K562 (cell line): ENCODE data around the gene CHMP3. TPM values are rescaled to one million over a fixed set of nuclear protein-coding genes. Genes with fewer than 3 reads are reported as not detected.
A peak's percentile ranks its signal among the peaks of the same experiment; 100 is the strongest.

Source experiments
- ATAC-seq: fragments of 200-7000 bp; cut with Tn5 transposase; 3 replicates; pipeline ENCODE4 v1.9.1; 2020; ENCODE audit warnings: moderate library complexity
- BruUV-seq: library from RNA; stranded (reverse); fragments of 400-500 nt; replicated peaks from 2 replicates; lab custom pipeline; 2021; lab: Mats Ljungman, UMichigan
- CTCF ChIA-PET: fragments of 300-600 bp; formaldehyde crosslinking; extraction: SDS; loops from one replicate; lab custom pipeline; 2021; ENCODE audit warnings: low intra/inter-chr PET ratio; lab: Yijun Ruan, JAX
- POLR2A ChIA-PET: fragments of 300-600, 350-650 bp; sonication (Branson Sonifier 250); formaldehyde crosslinking; extraction: SDS; loops from one replicate; lab custom pipeline; 2021; ENCODE audit warnings: antibody characterized with exemption, inconsistent platforms; lab: Yijun Ruan, JAX
- DNase-seq, 4 experiments: peaks; one replicate each; pipeline versions ENCODE4 v3.0.0 to v3.0.0-alpha.2; 2011 to 2018; ENCODE audit warnings: low spot score in 3 of 4, mixed read lengths in 3 of 4; ENCODE audit errors: extremely low read depth in 1 of 4
- FAIRE-seq: peaks from 2 replicates; lab custom pipeline; 2011; peaks lifted over from hg19 to GRCh38; lab: Jason Lieb, UNC
- H2AFZ ChIP-seq: 2 replicates; pipeline ENCODE4 v1.6.0; 2011; ENCODE audit warnings: low read depth, low read length, control low read depth, inconsistent platforms
- H3K27ac ChIP-seq: fragments of 200-600 bp; 3 replicates; pipeline ENCODE4 v1.8.0; 2011; ENCODE audit warnings: low read depth, mild to moderate bottlenecking, control low read depth, inconsistent platforms, low read length, moderate library complexity, mixed read lengths; ENCODE audit errors: extremely low read depth
- H3K27me3 ChIP-seq, 2 experiments: fragments of 300-600 bp in 1 of 2; 2 replicates in 1 of 2; 3 replicates in 1 of 2; pipeline versions ENCODE4 v1.6.0 to v1.8.0; 2011; ENCODE audit warnings: inconsistent platforms in 2 of 2, low read length in 2 of 2, mild to moderate bottlenecking in 1 of 2, mixed read lengths in 1 of 2, moderate library complexity in 1 of 2; ENCODE audit not compliant: control insufficient read depth in 2 of 2, insufficient read depth in 2 of 2
- H3K36me3 ChIP-seq: fragments of 300-600 bp; 3 replicates; pipeline ENCODE4 v1.8.0; 2011; ENCODE audit warnings: mild to moderate bottlenecking, low read length, inconsistent platforms; ENCODE audit not compliant: control insufficient read depth, insufficient read depth
- H3K4me1 ChIP-seq, 2 experiments: fragments of 200-600 bp in 1 of 2; replicated peaks in 1 of 2; 2 replicates in 1 of 2; 3 replicates in 1 of 2; pipeline versions ENCODE4 v1.5.1 to v1.8.0; 2011; ENCODE audit warnings: inconsistent platforms in 2 of 2, low read length in 2 of 2, mild to moderate bottlenecking in 1 of 2, mixed read lengths in 1 of 2, moderate library complexity in 1 of 2; ENCODE audit not compliant: control insufficient read depth in 2 of 2, insufficient read depth in 2 of 2
- H3K4me2 ChIP-seq: 2 replicates; pipeline ENCODE4 v1.6.1; 2011; ENCODE audit warnings: low read length, control low read depth, inconsistent platforms, mixed read lengths; ENCODE audit not compliant: insufficient read depth
- H3K4me3 ChIP-seq: fragments of 200-600 bp; sonication (generic), shearing (Covaris generic); 2 replicates; pipeline ENCODE4 v1.5.1; 2016; ENCODE audit warnings: control low read depth, inconsistent platforms
- H3K79me2 ChIP-seq: fragments of 200-600 bp; 3 replicates; pipeline ENCODE4 v1.8.0; 2011; ENCODE audit warnings: low read length, inconsistent platforms; ENCODE audit not compliant: control insufficient read depth, insufficient read depth
- H3K9ac ChIP-seq, 2 experiments: 2 replicates each; pipeline versions ENCODE4 v1.6.0 to v1.6.1; 2011; ENCODE audit warnings: low read depth in 2 of 2, low read length in 2 of 2, control low read depth in 1 of 2, inconsistent platforms in 1 of 2, mild to moderate bottlenecking in 1 of 2, mixed read lengths in 1 of 2; ENCODE audit not compliant: insufficient read depth in 1 of 2
- H3K9me1 ChIP-seq: one replicate; pipeline ENCODE4 v1.6.0; 2011; ENCODE audit warnings: inconsistent platforms, mild to moderate bottlenecking, low read length, moderate library complexity; ENCODE audit not compliant: control insufficient read depth, insufficient read depth
- H3K9me3 ChIP-seq: replicated peaks from 2 replicates; pipeline ENCODE4 v1.5.1; 2011; ENCODE audit warnings: low read depth, low read length, inconsistent platforms; ENCODE audit not compliant: control insufficient read depth, insufficient read depth
- H4K20me1 ChIP-seq: replicated peaks from 2 replicates; pipeline ENCODE4 v1.6.1; 2011; ENCODE audit warnings: low read length, inconsistent platforms, mixed read lengths; ENCODE audit not compliant: control insufficient read depth, insufficient read depth
- CBFA2T3 ChIP-seq: fragments of 450-650 bp; IDR thresholded peaks from 2 replicates; pipeline ENCODE4 v1.6.1; 2017
- CTBP1 ChIP-seq: fragments of 450-650 bp; IDR thresholded peaks from 2 replicates; pipeline ENCODE4 v1.6.1; 2016; ENCODE audit warnings: borderline replicate concordance
- DACH1 ChIP-seq: fragments of 450-650 bp; IDR thresholded peaks from 2 replicates; pipeline ENCODE4 v1.6.1; 2018; ENCODE audit not compliant: partially characterized antibody
- EGR1 ChIP-seq: fragments of 450-650 bp; conservative IDR thresholded peaks from 2 replicates; pipeline ENCODE4 v1.6.1; 2017; ENCODE audit warnings: mild to moderate bottlenecking
- ELF1 ChIP-seq: fragments of 200-800 bp; sonication (Bioruptor generic); IDR thresholded peaks from 2 replicates; pipeline ENCODE4 v1.6.1; 2016; ENCODE audit warnings: missing genetic modification characterization, missing compliant biosample characterization
- ETV5 ChIP-seq: sonication (generic); formaldehyde crosslinking; IDR thresholded peaks from 2 replicates; pipeline ENCODE4 v1.4.0; 2020; ENCODE audit warnings: low read depth, mild to moderate bottlenecking, missing genetic modification reagents
- EWSR1 ChIP-seq: fragments of 450-650 bp; IDR thresholded peaks from 2 replicates; pipeline ENCODE4 v1.6.1; 2018; ENCODE audit warnings: borderline replicate concordance, mild to moderate bottlenecking, low read depth, moderate library complexity; ENCODE audit not compliant: partially characterized antibody
- HDAC8 ChIP-seq: fragments of 450-650 bp; IDR thresholded peaks from 2 replicates; pipeline ENCODE4 v1.6.1; 2016; ENCODE audit warnings: mild to moderate bottlenecking, missing genetic modification characterization, moderate library complexity, missing compliant biosample characterization
- ID3 ChIP-seq, 2 experiments: fragments of 250-450 bp in 1 of 2; fragments of 450-650 bp in 1 of 2; sonication (Bioruptor Pico) in 1 of 2; IDR thresholded peaks; 2 replicates each; pipeline versions ENCODE4 v1.6.1 to v1.8.0; 2016 to 2021; ENCODE audit warnings: mild to moderate bottlenecking in 2 of 2, moderate library complexity in 2 of 2, missing compliant biosample characterization in 1 of 2, missing genetic modification characterization in 1 of 2
- L3MBTL2 ChIP-seq: fragments of 450-650 bp; IDR thresholded peaks from 2 replicates; pipeline ENCODE4 v1.6.1; 2016; ENCODE audit warnings: mild to moderate bottlenecking, moderate library complexity
- MAFK ChIP-seq: IDR thresholded peaks from 2 replicates; pipeline ENCODE4 v1.6.1; 2011; ENCODE audit warnings: low read length, improper control_type of control experiment
- RCOR1 ChIP-seq, 2 experiments: IDR thresholded peaks; 2 replicates each; pipeline ENCODE4 v1.6.1; 2012; ENCODE audit warnings: low read depth in 2 of 2, low read length in 2 of 2, borderline replicate concordance in 1 of 2, improper control_type of control experiment in 1 of 2
- SMARCA4 ChIP-seq: fragments of 450-650 bp; IDR thresholded peaks from 2 replicates; pipeline ENCODE4 v1.6.1; 2016
- STAT5A ChIP-seq: IDR thresholded peaks from 2 replicates; pipeline ENCODE4 v1.6.1; 2012; ENCODE audit warnings: low read length, inconsistent platforms, borderline replicate concordance
- ZBTB12 ChIP-seq: fragments of 250-450 bp; sonication (Bioruptor Pico); IDR thresholded peaks from 2 replicates; pipeline ENCODE4 v1.4.0; 2020
- ZFP1 ChIP-seq: fragments of 450-650 bp; formaldehyde crosslinking; IDR thresholded peaks from 2 replicates; pipeline ENCODE4 v1.4.0; 2020; ENCODE audit warnings: mild to moderate bottlenecking, mixed read lengths
- ZKSCAN8 ChIP-seq: fragments of 200-800 bp; sonication (Bioruptor generic); IDR thresholded peaks from 2 replicates; pipeline ENCODE4 v1.6.1; 2016; ENCODE audit warnings: missing genetic modification characterization, missing compliant biosample characterization
- ZNF124 ChIP-seq: sonication (generic); formaldehyde crosslinking; IDR thresholded peaks from 2 replicates; pipeline ENCODE4 v1.8.1; 2022; ENCODE audit warnings: missing genetic modification reagents
- WGBS: fragments of 100-300 bp; shearing (Covaris generic); methylation state at CpG from one replicate; pipeline ENCODE4 v1.1.6; 2016; ENCODE audit warnings: low coverage, mixed read lengths; ENCODE audit not compliant: insufficient coverage; ENCODE audit errors: missing lambda C conversion rate; 5-methylcytosine and 5-hydroxymethylcytosine counted together
- in situ Hi-C: fragments of 300-500 bp; cut with MboI; formaldehyde crosslinking; loops from 4 replicates; pipeline ENCODE4 v1.15.0; 2018; ENCODE audit warnings: inconsistent platforms, mixed read lengths
- intact Hi-C: fragments of 100-400 bp; cut with micrococcal nuclease; formaldehyde crosslinking; loops from 2 replicates; pipeline ENCODE4 v1.14.2; 2022
- polyA plus RNA-seq, 8 experiments: library from polyadenylated mRNA; depleted of rRNA in 4 of 8; stranded (reverse) in 5 of 8; unstranded in 3 of 8; fragments of >200 nt; fragmentation: Nextera tagmentation in 2 of 8; fragmentation: Illumina TruSeq in 1 of 8; extraction: Ambion mirVana in 2 of 8; extraction: Trizol in 1 of 8; gene quantifications; 2 replicates each; pipeline versions ENCODE4 v1.2.1 to v1.2.3, GENCODE V29; 2011 to 2014; ENCODE audit warnings: inconsistent platforms in 1 of 8, missing spikeins in 1 of 8
- total RNA-seq, 7 experiments: library from RNA; depleted of rRNA in 6 of 7; stranded (reverse); fragments of >200 nt in 6 of 7; fragmentation: Illumina TruSeq in 2 of 7; extraction: Trizol in 2 of 7; gene quantifications; 2 replicates each; pipeline versions ENCODE4 v1.2.1 to v1.2.3, GENCODE V29; 2011 to 2021; ENCODE audit warnings: low replicate concordance in 1 of 7
- TF ChIP-seq, protein P1 (sequence below), 2 experiments: fragments of 450-650 bp; conservative IDR thresholded peaks; 2 replicates each; pipeline ENCODE4 v1.6.1; 2017; ENCODE audit warnings: mild to moderate bottlenecking in 2 of 2, moderate library complexity in 2 of 2

CHMP3 gene
- total and polyA plus RNA-seq, 9 of the 15 experiments (the other 6 are each of a cell fraction or from before 2014, with no cell fraction given), result 20.6 to 52.5 (median 31.7) TPM

DNA sequence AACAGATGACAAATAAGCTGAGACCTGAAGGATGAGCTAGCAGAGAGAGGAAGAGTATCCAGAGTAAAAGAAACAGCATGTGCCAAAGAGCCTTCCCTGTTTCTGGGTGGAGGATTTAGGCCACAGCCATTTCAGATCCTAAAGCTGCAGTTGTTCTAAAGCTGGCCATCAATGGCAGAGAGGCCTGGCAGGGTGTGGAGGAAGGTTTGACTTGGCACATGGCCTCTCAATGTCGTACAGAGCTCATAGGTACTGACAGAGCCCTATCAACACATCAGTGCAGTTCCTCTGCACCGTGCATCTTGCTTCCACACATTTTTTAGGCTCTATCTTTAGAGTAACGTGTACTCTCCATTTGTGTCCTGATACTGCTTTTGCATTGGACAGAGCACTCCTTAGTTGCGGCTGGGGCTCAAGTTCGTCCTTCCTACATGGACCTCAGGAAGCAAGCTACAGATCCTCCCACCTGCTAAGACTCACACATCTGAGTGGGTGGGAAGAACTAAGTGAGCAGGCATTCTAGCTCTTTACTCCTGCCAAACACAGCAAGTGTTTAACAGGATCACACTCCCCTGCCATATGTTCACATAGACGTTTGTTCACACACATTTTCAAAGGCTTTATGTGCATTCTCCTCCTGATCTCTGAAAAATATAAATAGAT lies 3.0 kb upstream of the CHMP3 start:
- in situ Hi-C loops, result no loop called here
- Histone ChIP-seq H3K27me3 (no peaks in the 10 kb centered on the region), H4K20me1 (no peaks in the 10 kb centered on the region), H3K79me2 (peaks cover 17% of the 10 kb centered on the region), H3K4me1 (peaks cover 0 to 17% of the 10 kb centered on the region in 2 experiments; a peak in 3 of 5 replicates), H3K36me3 (no peaks in the 10 kb centered on the region), H3K9ac (peak overlapping the region in 1 of 2 experiments; percentile 16; a peak in 1 of 4 replicates), H3K4me3 (no peak overlapping the region), H3K27ac (peak overlapping the region; percentile 29; the same call in 2 of the 3 replicates), H2AFZ (peak overlapping the region; percentile 89), H3K9me1 (no peaks in the 10 kb centered on the region), H3K4me2 (peak overlapping the region; percentile 63), H3K9me3 (peaks cover 10% of the 10 kb centered on the region)
- intact Hi-C loops, result loop anchor here (5.0 kb wide), 1 partner anchor 56 kb away; the partner anchor contains the start of gene RNF103
- WGBS, result 12% methylated on average over 6 of the region's 6 CpGs
- ATAC-seq, result peak; percentile 6; the same call in 2 of the 3 replicates
- peak; percentile 70 for FAIRE-seq
- DNase-seq, result peak; percentile 16 to 55 (median 29)
- BruUV-seq, result no TSS peak
- ChIA-PET CTCF (no interaction called here), POLR2A (interaction anchor here (1.0 kb wide), 2 partner anchors 8 to 125 kb away, joined by 3 to 4 read pairs; partner anchors contain the start of gene KDM3A)
- TF ChIP-seq, protein P1, sequence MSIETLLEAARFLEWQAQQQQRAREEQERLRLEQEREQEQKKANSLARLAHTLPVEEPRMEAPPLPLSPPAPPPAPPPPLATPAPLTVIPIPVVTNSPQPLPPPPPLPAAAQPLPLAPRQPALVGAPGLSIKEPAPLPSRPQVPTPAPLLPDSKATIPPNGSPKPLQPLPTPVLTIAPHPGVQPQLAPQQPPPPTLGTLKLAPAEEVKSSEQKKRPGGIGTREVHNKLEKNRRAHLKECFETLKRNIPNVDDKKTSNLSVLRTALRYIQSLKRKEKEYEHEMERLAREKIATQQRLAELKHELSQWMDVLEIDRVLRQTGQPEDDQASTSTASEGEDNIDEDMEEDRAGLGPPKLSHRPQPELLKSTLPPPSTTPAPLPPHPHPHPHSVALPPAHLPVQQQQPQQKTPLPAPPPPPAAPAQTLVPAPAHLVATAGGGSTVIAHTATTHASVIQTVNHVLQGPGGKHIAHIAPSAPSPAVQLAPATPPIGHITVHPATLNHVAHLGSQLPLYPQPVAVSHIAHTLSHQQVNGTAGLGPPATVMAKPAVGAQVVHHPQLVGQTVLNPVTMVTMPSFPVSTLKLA (conservative IDR thresholded peaks at IDR 0.05), result no peak
- TF ChIP-seq ELF1 (tag), result no peak
- peak; percentile 55; the same call in 1 of the 2 replicates for TF ChIP-seq L3MBTL2
- TF ChIP-seq MAFK, result no peak
- peak; percentile 71 for TF ChIP-seq EGR1
- TF ChIP-seq STAT5A, result no peak
- TF ChIP-seq HDAC8, result no peak
- no peak for TF ChIP-seq DACH1
- no peak for TF ChIP-seq RCOR1 (IDR thresholded peaks at IDR 0.05; ENCODE audit: borderline replicate concordance in 1 of 2, low read depth in 2 of 2, low read length in 2 of 2)
- TF ChIP-seq ZBTB12, result no peak
- no peak for TF ChIP-seq ZKSCAN8
- TF ChIP-seq SMARCA4, result 0 out of 2 replicates have a peak, but pooled peaks have one; percentile 14
- TF ChIP-seq ID3 (CRISPR knock-in tag; IDR thresholded peaks at IDR 0.05), result no peak
- TF ChIP-seq ID3 (tag; IDR thresholded peaks at IDR 0.05), result no peak
- TF ChIP-seq ZFP1 (CRISPR knock-in tag), result no peak
- TF ChIP-seq CBFA2T3, result 0 out of 2 replicates have a peak, but pooled peaks have one; percentile 8
- no peak for TF ChIP-seq EWSR1
- no peak for TF ChIP-seq ETV5 (CRISPR knock-in tag)
- no peak for TF ChIP-seq ZNF124 (CRISPR knock-in tag)
- TF ChIP-seq CTBP1, result peak; percentile 17; the same call in 1 of the 2 replicates
